C4-2B (cell line): ENCODE data around the gene ICAM2.

ENCODE experiments used
- H3K27ac ChIP-seq: fragments of 450-650 bp; 2 replicates; pipeline ENCODE4 v1.5.1; 2017
- CTCF ChIP-seq: fragments of 450-650 bp; conservative IDR thresholded peaks from 2 replicates; pipeline ENCODE4 v1.5.1; 2017; ENCODE audit warnings: mild to moderate bottlenecking
- ZFX ChIP-seq: fragments of 450-650 bp; IDR thresholded peaks from 2 replicates; pipeline ENCODE4 v1.6.1; 2017

Gene ICAM2

GRCh38 chr17:64004218-64004770 lies 16.1 kb downstream of the ICAM2 start:
- TF ChIP-seq ZFX (no peak), CTCF (no peak)
- H3K27ac ChIP-seq: no peak overlapping the region

- TF ChIP-seq ZFX (no peak), CTCF (no peak)
- no peak overlapping the region for H3K27ac ChIP-seq
Measured at GRCh38 chr17:64003526-64004121, 16.8 kb downstream of the ICAM2 start.

- no peak for TF ChIP-seq ZFX
- TF ChIP-seq CTCF: no peak
- H3K27ac ChIP-seq: no peak overlapping the region
Measured at GRCh38 chr17:64002658-64003525, 17.5 kb downstream of the ICAM2 start.

- H3K27ac ChIP-seq: no peak overlapping the region
- TF ChIP-seq ZFX: no peak
- TF ChIP-seq CTCF: no peak
Measured at GRCh38 chr17:64001763-64002529, 18.5 kb downstream of the ICAM2 start.

GRCh38 chr17:64001091-64001579 lies 19.3 kb downstream of the ICAM2 start:
- TF ChIP-seq CTCF (no peak), ZFX (no peak)
- H3K27ac ChIP-seq: no peak overlapping the region

GRCh38 chr17:63999680-64000531 lies 20.5 kb downstream of the ICAM2 start:
- TF ChIP-seq ZFX: no peak
- TF ChIP-seq CTCF: no peak
- H3K27ac ChIP-seq: no peak overlapping the region
